T-helper 2 cell treated with Interferon-gamma antibody and Interleukin-4, amounts not matched to agents 5 μg/mL and 100 μg/mL, for 36 hours (primary cell): Measurements from ENCODE around the gene SMC3.

ENCODE experiments used
- DNase-seq: peaks from one replicate; pipeline ENCODE4 v3.0.0; 2021; ENCODE audit warnings: low spot score
- H3K27ac Mint-ChIP-seq: one replicate; pipeline ENCODE4 v1.8.0; 2021; ENCODE audit warnings: mild to moderate bottlenecking, mixed read lengths
- H3K27me3 Mint-ChIP-seq: one replicate; pipeline ENCODE4 v1.8.0; 2021; ENCODE audit warnings: low read depth, mixed read lengths
- H3K36me3 Mint-ChIP-seq: one replicate; pipeline ENCODE4 v1.8.0; 2021; ENCODE audit warnings: low read depth, mixed read lengths
- H3K4me1 Mint-ChIP-seq: one replicate; pipeline ENCODE4 v1.8.0; 2021; ENCODE audit warnings: low read depth, mixed read lengths
- H3K4me3 Mint-ChIP-seq: one replicate; pipeline ENCODE4 v1.8.0; 2022; ENCODE audit warnings: mild to moderate bottlenecking, moderate library complexity, mixed read lengths
- H3K9me3 Mint-ChIP-seq: one replicate; pipeline ENCODE4 v1.8.0; 2021; ENCODE audit warnings: mixed read lengths

Gene SMC3

DNA sequence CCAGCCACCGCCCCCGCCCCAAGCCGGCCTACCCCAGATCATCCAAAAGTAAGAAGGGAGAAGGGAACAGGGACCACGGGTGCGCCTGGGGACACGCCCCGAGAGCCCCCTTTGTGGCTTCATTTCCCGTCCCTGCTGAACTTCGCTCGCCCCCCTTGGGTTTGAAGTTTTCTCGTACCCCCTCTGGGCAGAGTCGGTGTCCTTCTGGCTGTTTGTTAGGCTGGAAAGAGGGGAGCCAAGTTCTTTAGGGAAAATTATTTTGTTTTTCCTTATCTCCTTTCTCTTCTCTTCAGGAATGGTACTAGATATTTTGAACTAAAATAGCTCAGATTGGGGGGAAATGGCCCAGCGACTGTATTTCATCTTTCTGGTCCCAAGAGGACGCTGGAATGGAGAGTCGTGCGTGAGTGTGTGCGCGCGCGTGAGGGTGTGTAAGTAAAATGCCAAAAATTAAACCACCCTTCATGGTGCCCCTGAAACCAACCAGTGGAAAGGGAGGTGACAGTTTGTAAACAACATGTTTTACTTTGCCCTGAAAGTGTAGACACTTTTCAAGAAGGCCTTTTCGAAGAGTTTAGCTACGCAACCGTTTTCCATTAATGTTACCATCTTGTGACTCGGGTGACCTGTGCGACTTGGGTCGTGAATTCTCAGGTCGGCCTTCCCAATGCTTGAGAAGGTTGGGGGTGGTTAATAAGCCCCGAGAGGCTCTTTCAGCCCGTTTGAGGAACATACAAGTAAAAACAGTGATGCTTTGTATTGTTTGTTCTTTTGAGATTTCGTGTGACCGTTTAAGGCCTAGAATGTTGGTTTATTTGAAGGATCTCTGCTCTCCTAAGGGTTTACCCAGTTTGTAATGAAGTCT lies 77.3 kb downstream of the SMC3 start:
- Mint-ChIP-seq H3K4me3 (peak overlapping the region; percentile 61), H3K36me3 (peaks cover 3% of the 10 kb centered on the region), H3K9me3 (no peaks in the 10 kb centered on the region), H3K4me1 (peaks cover 23% of the 10 kb centered on the region), H3K27ac (no peak overlapping the region), H3K27me3 (peaks cover 77% of the 10 kb centered on the region)
- no peak for DNase-seq

DNA sequence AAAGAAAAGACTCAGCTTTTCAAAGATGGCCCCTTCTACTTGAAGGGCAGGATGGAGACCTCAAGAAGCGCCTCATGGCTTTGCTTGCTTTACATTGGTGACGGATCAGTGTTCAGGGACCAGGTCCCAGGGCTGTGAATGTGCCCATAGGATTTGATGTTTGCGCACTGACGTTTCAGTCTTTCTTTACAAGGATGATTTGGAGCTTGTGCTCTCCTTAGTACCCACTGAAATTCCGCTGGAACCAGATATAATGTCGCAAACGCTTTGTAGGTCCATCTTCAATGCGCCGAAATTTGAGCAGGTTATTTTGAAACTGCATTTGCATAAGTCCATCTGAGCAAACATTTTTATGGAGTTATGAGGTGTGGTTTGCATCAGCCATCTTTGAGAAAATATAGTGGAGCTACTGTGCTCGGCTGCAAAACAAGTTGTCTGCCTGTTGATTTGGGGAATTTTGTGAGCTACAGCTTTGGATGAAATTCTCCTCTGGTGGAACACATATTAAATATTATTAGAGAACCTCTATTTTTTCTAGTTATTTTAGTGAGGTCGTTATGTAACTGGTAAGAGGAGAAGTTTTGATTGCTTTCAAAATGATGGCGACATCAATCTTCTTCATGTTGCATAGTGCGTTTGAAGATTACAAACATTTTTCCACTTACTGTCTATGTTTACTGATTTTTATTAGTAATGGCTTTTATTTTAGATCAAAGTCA lies 79.1 kb downstream of the SMC3 start:
- Mint-ChIP-seq H3K36me3 (peaks cover 3% of the 10 kb centered on the region), H3K4me3 (no peak overlapping the region), H3K4me1 (peaks cover 24% of the 10 kb centered on the region), H3K9me3 (no peaks in the 10 kb centered on the region), H3K27ac (no peak overlapping the region), H3K27me3 (peaks cover 70% of the 10 kb centered on the region)
- DNase-seq = no peak

DNA sequence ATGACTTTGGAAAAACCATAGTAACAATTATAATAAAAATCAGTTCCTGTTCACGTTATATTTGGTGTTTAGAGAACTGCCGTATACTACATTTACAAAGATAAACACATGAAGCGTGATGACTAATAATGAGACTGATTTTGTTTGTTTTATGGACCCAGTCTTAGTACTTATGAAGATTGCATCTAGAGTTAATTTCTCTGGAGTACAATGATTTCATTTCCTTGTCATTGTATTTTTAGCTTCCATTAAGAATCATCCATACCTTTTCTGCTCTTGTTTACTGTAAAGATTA lies 79.6 kb downstream of the SMC3 start:
- Mint-ChIP-seq H3K27ac (no peak overlapping the region), H3K9me3 (no peaks in the 10 kb centered on the region), H3K4me3 (no peak overlapping the region), H3K36me3 (peaks cover 3% of the 10 kb centered on the region), H3K4me1 (peaks cover 24% of the 10 kb centered on the region), H3K27me3 (peaks cover 67% of the 10 kb centered on the region)
- no peak for DNase-seq

DNA sequence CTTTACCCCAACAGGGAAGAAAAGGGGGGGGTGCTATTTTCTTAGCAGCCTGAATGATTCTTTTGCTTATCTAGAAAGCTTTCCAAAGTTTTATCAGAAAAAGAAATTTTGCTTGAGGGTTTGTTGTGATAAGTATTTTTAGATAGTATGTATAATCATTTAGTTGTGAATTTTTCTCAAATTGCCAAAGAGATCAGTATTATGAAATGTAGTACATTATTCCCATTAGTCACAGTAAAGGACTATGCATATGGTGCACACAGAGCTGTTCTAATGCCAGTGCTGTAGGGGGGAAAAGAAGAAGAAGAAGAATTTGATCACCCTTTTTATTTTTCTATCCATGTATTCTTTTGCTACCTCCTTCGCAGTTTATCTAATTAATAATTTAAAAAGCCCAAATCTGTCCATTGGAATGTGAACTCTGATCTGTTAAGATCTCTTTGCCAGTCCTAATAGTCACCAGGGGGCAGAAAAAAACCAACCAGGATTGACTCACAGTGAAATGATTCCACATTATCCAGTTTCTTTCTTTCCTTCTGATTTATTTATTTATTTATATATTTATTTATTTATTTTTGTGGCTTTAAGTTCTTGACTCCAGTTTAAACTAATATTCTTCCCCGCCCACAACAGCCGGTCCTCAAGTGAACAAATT lies 81.3 kb downstream of the SMC3 start:
- Mint-ChIP-seq H3K4me3 (no peak overlapping the region), H3K27ac (no peak overlapping the region), H3K9me3 (no peaks in the 10 kb centered on the region), H3K4me1 (peaks cover 20% of the 10 kb centered on the region), H3K36me3 (no peaks in the 10 kb centered on the region), H3K27me3 (peaks cover 63% of the 10 kb centered on the region)
- DNase-seq = no peak

DNA sequence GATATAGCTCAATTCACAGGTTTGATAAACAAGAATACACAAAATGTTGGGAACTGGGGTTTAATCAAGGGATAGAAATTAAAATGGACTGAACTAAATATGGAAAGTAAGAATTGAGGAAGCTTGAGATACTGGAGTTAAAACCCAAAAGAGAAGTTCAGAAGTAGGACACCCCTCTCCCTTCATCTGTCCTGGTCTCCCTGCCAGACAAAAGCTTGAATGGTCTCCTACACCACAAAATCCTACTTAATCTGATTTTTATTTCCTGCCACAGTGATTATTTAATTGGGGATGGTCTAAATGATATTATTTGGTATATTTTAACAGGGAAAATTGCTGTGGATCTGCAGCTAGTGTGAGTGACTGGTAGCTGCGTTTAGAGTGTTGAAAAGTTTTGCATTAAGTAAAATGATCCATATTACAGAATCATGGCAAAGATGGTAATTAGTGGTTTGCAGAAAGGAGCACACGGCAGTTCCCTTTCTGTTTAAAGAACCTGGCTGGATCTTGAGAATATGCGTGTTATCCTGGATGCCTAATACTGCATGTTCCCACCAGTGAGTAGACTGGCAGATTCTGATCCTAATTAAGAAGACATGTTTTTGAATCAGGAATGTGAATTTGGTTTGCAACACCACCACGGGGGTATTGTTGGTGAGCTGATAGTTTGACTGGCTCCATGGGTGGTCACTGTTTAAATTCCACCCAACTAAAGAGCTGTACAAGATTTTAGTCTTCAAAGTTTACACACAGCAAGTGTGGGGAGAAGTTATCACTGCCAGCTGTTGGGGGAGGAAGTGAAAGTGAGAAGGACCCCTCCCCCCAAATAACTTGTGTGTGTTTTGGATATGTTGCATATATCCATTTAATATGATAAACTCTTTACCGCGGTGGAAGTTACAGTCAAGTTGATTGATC lies 82.1 kb downstream of the SMC3 start:
- Mint-ChIP-seq H3K4me3 (no peak overlapping the region), H3K36me3 (no peaks in the 10 kb centered on the region), H3K9me3 (no peaks in the 10 kb centered on the region), H3K27me3 (peaks cover 61% of the 10 kb centered on the region), H3K4me1 (peaks cover 20% of the 10 kb centered on the region), H3K27ac (no peak overlapping the region)
- DNase-seq = no peak

DNA sequence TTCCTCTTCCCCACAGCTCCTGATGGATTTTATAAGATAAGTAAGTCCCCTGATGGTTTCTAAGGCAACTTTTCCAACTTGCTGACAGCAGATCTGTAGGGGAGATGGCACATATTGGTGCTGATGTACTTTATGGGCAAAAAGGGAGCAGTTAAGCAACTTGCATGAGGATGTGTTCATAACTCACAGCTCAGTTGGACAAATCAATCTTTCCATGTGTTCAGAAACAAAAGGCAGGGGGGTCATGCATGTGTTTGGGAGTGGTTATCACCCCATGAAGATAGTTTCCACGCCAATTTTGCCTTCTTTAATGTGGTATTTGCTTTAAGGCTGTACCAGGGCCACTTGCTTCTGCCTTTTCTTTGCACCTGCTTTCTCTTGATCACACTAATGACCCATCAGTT lies 82.8 kb downstream of the SMC3 start:
- Mint-ChIP-seq H3K36me3 (no peaks in the 10 kb centered on the region), H3K27ac (no peak overlapping the region), H3K4me1 (peaks cover 18% of the 10 kb centered on the region), H3K4me3 (no peak overlapping the region), H3K9me3 (no peaks in the 10 kb centered on the region), H3K27me3 (peaks cover 57% of the 10 kb centered on the region)
- DNase-seq = no peak

DNA sequence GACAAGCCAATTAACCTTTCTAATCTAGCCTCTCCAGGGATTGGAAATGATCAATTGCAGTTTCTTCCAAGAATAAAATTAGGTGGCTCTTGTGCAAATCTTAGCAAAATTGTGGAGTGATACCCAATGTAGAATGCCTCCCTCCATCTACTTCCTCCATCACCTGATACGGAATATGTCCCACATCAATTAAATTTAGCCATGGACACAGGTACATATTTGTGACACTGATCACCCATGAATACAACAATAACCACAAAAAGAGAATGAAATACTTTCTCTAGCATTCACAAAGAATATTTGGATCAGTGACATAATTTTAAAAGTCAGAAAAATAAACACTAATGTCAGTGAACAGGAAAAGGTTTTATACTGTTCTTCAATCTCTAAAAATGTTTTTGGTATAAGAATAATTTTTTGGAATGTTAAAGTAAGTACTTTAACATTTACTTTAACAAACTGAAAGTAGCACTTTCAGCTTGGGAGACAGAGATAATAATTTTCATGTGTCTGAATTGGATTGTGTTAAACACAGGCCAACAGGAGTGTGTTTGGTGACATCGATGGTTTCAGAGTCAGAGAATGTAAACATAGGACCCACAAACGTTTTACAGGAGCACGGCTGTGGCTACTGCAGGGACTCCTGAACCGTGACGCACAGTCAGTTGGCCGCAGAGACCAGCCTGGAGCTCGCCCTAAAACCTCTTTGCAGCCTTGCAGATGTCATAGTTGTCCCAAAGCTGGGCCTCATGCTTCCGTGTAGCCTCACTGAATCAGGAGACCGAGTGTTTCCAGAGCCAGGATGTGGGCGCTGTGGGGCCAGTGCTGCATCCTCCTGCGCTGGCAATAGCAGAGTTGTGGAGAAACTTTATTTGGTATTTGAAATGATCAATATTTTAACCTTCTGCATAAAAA lies 83.8 kb downstream of the SMC3 start:
- no peaks in the 10 kb centered on the region for H3K9me3 Mint-ChIP-seq
- H3K27me3 Mint-ChIP-seq = peaks cover 52% of the 10 kb centered on the region
- H3K4me1 Mint-ChIP-seq = peaks cover 18% of the 10 kb centered on the region
- peak; percentile 37 for DNase-seq
- no peak overlapping the region for H3K4me3 Mint-ChIP-seq
- no peaks in the 10 kb centered on the region for H3K36me3 Mint-ChIP-seq
- H3K27ac Mint-ChIP-seq = no peak overlapping the region

DNA sequence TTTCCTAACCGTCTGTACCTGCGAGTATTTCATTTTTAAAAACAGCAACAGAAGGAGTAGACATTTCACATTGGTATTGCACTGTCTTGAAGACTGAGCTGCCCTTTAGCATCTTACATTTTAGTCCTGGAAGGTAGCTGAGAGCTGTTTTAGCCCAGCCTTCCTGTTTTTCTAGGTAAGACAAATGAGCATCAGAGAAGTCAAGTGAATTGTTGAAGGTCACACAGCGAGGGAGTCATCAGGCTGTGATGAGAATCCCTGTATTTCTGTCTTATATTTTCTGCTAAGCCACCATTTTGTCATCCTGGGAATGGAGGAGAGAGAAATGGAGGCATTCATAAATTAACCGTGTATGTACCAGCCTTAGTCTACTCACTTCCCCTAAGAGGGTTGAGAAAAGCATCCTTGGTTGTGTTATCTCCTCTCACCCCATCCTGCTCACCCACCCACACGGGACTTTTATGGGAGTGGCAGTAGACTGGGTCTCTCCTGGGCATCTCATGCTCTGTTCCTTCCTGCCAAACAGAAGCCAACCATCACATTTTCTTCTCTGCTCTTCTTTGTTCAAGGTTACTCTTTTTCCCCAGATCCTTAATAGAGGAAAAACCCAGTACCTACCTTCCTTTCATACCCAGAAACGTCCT lies 85.1 kb downstream of the SMC3 start:
- no peak for DNase-seq
- Mint-ChIP-seq H3K27ac (no peak overlapping the region), H3K36me3 (no peaks in the 10 kb centered on the region), H3K4me1 (peaks cover 18% of the 10 kb centered on the region), H3K9me3 (no peaks in the 10 kb centered on the region), H3K4me3 (no peak overlapping the region), H3K27me3 (peaks cover 46% of the 10 kb centered on the region)
